Panc1 (cell line): ENCODE results near the gene PUS3.

Experiments used
- CTCF ChIP-seq: fragments of 450-650 bp; IDR thresholded peaks from 2 replicates; pipeline ENCODE4 v1.5.1; 2017; ENCODE audit warnings: mild to moderate bottlenecking
- POLR2AphosphoS5 ChIP-seq: IDR thresholded peaks from 2 replicates; pipeline ENCODE4 v1.6.1; 2012; ENCODE audit warnings: mild to moderate bottlenecking, low read depth, low read length, moderate library complexity
- REST ChIP-seq, 2 experiments: IDR thresholded peaks; 2 replicates each; pipeline ENCODE4 v1.6.1; 2011 to 2012; ENCODE audit warnings: low read depth in 2 of 2, control low read depth in 1 of 2, low read length in 1 of 2, mild to moderate bottlenecking in 1 of 2, moderate library complexity in 1 of 2; ENCODE audit not compliant: insufficient read depth in 1 of 2

GRCh38 chr11:125886997-125887372, 16.0 kb downstream of the PUS3 start:
- TF ChIP-seq CTCF (no peak), REST (IDR thresholded peaks at IDR 0.05; ENCODE audit: insufficient read depth in 1 of 2, low read depth in 2 of 2, low read length in 1 of 2) (no peak), POLR2AphosphoS5 (no peak; the same call in 1 of the 2 replicates)
